ENCODE results near the gene CCDC14.
"Not testable (repeated sequence)": the region's sequence is repeated elsewhere in the genome, so short reads cannot be mapped to it uniquely, and the experiment has no call there.

Gene CCDC14

DNA sequence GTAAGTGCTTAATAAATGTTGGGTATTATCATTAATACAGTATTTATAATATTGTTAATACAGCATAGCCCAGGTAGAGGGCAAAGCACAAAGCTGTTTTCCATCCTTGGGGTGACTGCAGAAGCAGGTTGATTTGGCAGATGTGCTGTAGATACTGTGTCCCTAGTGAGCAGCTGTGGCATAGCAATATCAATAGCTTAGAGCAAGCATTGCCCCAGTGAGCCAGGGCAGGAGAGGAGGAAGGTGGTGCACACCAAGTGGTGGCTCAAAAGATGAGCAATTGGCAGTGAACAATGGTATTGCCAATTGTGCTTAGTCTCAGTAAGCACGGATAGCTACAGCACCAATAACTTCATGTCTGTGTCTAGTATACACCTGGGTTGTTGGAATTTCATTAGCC lies 5.8 kb upstream of the CCDC14 start:
- not testable (repeated sequence) for DNase-seq

DNA sequence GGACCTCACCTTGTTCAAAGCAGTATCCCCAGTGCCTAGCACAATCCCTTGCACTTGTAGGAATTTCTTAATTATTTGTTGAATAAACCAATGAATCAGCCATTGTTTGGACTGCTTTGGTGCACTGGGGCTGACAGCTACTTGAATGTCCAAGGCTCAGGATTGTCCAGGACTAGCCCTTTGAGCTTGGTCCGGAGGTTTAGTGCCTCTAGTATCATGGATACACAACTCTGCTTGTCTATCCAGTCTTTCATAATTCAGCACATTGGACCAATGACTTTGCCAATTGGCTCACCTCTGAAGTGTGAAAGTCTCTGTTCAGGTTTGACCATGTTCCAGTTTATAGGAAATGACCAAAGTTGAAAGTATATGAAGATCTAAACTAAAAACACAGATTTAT lies 3.8 kb upstream of the CCDC14 start:
- DNase-seq: not testable (repeated sequence)

DNA sequence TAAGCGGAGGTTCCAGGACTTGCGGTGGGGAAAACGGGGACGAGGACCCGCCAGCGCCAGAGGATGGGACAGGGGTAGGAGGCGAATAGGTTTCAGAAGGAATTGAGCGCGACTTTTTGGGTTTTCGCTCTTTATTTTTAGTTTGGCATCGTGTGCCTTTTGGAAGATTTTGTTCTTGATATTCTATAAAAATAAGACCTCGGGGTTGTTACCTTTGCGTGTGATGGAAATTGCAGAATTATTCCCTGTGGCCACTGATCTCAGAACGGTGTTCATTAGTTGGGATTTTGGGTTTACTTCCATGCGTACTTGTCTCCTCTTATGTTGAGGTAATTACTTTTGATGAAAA lies 453 bp upstream of the CCDC14 start:
- DNase-seq: no peak

- DNase-seq: no peak
Observed at GRCh38 chr3:123953735-123954134, 7.3 kb downstream of the CCDC14 start.

GRCh38 chr3:123952844-123953520 lies 8.0 kb downstream of the CCDC14 start:
- no peak for DNase-seq

DNA sequence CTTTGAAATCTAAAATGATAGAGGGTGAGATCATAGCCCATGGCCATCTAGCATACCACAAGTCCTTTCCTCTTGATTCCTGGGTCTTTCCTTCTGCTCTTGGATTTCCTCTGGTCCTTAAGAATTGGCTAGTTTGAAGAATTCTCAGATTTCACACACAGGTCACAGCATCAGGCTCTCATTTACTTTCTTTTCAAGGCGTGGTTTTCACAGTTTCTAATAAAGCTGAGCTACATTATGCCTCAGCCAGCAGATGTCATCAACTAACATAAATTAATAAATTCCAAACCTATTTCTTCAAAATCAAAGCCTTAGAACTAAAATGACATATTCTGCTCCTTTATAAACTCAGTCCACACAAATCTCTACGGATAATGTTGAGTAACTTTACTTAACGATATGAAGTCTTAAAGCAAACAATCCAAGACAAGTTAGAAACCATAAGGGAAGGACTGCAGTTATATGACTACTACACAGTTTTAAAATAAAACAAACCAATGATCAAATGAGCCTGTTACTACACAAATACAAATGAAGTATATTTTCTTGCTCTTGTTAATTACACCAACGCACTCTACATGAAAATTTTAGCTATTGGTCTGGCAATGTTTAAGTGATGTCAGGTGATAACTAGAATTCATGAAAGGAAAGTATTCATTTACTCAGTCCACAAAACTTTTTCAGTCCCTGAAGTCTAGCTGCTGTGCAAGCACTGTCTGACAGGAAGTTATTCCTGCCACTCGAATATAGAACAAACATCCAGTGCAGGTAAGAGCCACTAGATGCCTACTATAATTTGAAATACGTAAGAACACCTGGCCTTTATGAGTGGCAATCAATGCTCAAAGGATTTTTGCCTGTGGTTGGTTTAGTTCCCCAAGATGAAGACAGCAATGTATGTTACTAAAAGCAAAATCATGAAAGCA lies 9.2 kb downstream of the CCDC14 start:
- no peak for DNase-seq

DNA sequence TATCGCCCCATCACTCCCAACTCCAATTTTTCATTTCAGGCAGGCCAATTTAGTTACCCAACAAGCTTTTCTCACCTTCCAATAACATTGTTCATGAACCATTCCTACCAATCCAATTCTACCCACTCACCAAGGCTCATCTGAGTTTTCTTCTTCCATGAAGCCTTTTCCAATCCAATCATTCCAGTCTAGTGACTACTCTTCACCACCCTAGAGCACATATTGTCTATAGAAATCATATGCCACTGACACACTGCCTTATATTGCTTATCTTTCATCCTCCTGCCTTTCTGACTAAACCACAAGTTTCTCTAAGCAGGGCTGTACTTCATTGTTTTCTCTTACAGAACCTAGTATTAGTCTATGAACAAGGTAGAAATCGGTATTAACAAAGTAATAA lies 11.4 kb downstream of the CCDC14 start:
- no peak for DNase-seq

DNA sequence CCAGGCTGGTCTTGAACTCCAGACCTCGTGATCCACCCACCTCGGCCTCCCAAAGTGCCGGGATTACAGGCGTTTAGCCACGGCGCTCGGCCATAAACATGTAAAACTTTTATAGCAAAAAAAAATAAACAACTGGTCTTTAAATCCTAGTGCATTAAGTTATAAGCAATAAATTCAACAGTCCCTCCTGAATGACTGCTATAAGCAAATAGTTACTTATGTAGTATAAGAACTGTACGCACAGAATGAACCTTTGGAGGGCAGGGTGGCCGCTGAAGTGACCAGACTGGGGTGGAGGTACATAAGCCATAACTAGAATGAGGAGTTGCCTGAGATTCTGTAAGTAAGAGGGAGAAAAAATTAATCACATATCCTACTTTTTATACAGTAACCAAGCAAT lies 12.6 kb downstream of the CCDC14 start:
- no peak for DNase-seq

- no peak for DNase-seq
Observed at GRCh38 chr3:123947482-123947881, 13.5 kb downstream of the CCDC14 start.

- no peak for DNase-seq
Observed at GRCh38 chr3:123941542-123941941, 19.5 kb downstream of the CCDC14 start.

DNA sequence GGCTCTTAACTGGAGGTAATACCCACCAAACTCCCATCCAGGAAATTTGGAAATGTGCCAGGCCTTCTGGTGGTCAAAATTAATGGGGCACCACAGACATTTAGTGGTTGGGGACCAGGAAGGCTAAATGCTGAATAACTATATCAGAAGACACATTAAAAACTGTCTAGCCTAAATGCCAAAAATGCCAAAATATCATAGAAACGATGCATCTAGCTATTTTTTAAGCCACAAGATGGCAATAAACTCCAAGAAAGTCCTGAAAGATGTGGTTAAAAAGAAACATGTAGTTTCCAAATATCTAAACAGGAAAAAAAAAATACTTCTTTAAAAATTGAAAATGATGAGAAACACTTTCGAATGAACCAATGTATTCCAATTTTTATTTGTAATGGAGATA lies 19.9 kb downstream of the CCDC14 start:
- DNase-seq: no peak

DNA sequence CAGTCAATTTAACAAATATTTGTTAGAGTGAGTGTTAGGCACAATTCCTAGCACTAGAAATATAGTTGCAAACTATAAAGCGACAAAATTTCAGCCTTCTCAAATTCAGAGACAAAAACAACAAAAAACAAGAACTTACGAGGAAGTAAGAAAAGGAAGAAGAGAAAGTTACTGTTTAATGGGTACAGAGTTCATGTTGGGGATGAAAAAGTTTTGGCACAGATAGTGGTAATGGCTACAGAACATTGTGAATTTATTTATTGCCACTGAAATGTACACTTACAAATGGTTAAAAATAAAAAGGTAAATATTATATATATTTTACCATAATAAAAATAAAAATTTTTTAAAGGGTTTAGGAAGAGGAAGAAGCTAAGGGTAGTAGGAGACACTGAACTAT lies 21.3 kb downstream of the CCDC14 start:
- no peak for DNase-seq

GRCh38 chr3:123936400-123936799 lies 24.6 kb downstream of the CCDC14 start:
- no peak for DNase-seq

DNA sequence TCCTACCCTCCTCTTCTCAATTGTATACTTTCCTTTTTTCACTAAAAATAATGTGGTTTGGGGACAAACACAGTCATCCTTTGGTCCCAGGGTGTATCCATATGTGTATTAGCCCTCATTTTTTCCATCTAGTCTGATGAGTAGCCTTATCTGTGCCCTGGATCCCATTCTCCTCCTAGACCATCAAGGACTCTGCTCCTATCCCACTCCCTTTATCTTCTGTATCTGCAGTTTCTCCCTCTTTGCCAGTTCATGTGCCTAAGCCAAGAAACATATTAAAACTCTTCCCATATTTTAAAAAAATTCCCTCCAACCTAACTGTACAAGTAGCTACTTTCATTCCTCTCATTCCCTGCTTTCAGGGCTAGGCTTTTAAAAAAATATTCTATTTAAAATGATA lies 25.2 kb downstream of the CCDC14 start:
- no peak for DNase-seq

- DNase-seq: no peak
Observed at GRCh38 chr3:123934250-123934649, 26.8 kb downstream of the CCDC14 start.

DNA sequence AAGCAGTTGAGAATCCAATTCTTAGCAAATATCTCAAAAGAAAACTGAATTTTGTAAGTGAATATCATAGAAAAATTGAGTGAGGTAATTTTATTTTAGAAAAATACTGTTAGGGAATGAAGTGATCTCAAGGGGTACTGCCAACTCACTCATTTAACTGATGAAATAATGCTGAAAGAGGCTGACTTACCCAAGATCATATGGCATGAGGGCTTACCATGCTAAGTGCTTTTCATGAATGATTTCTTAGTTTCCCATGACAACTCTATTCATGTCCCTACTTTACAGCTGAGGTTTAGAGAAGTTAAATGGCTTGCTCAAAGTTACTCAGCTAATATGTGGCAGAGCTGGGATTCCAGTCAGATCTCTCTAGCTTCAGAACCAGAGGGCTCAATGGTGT lies 30.6 kb downstream of the CCDC14 start:
- no peak for DNase-seq

DNA sequence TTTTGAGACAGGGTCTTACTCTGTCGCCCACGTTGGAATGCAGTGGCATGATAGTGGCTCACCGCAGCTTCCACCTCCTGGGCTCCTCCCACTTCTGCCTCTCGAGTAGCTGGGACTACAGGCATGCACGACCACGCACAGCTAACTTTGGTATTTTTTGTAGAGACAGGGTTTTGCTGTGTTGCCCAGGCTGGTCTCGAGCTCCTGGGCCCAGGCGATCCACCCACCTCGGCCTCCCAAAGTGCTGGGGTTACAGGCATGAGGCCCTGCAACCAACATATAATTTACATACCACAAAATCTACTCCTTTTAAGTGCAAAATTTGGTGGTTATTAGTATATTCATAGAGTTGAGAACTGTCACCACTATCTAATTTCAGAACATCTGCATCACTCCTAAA lies 31.7 kb downstream of the CCDC14 start:
- no peak for DNase-seq

GRCh38 chr3:123926396-123926795 lies 34.6 kb downstream of the CCDC14 start:
- no peak for DNase-seq

- no peak for DNase-seq
Observed at GRCh38 chr3:123920868-123921267, 40.2 kb downstream of the CCDC14 start.

DNA sequence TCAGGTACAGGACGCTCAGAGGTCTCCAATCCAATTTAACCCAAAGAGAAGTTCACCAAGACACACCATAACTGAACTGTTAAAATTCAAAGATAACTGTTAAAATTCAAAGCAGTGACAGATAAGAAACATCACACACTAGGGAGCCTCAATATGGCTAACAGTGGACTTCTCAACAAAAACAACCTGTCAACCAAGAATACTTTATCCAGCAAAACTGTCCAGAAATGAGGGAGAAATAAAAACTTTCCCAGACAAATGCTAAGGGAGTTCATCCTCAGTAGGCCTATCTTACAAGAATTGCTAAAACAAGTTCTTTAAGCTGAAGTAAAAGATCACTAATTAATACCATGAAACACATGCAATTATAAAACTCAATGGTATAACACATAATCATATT lies 40.6 kb downstream of the CCDC14 start:
- DNase-seq: no peak

DNA sequence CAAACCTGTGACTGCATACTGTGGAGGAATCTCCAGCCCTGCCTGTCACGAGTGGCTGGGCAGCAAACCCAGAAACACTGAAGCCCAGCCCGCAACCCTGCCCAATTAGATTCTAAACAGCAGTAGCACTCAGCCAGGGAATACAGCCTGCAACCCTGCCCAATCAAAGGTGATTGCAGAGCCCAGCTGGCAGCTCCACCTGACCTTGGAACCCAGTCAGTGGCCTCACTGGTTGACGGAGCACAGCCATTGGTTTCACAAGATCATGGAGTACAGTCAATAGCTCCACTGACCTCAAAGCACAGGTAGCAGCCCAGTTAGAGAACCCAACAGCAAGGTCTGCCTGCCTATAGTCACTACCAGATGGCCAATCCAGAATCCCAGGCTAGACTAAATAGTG lies 41.7 kb downstream of the CCDC14 start:
- no peak for DNase-seq

DNA sequence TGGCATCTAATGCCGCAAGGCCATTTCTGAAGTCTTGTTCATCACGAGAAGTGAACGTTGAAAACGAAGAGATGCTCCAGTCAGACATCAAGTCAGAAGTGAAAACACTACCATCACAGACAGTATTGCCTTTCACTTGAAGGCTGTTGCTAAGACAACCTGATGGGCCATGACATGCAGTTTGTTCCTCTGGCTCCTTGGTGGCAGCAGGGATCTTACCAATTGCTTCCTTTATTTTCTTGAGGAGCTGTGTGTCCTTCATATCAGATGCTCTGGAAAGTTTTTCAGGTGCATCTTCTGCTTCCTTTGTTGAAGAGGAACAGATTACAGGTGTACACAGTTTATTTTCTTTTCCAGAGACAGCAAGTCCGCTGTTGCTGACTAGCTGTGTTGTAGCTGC lies 46.2 kb downstream of the CCDC14 start:
- DNase-seq: no peak

- no peak for DNase-seq
Observed at GRCh38 chr3:123909785-123910184, 51.2 kb downstream of the CCDC14 start.

DNA sequence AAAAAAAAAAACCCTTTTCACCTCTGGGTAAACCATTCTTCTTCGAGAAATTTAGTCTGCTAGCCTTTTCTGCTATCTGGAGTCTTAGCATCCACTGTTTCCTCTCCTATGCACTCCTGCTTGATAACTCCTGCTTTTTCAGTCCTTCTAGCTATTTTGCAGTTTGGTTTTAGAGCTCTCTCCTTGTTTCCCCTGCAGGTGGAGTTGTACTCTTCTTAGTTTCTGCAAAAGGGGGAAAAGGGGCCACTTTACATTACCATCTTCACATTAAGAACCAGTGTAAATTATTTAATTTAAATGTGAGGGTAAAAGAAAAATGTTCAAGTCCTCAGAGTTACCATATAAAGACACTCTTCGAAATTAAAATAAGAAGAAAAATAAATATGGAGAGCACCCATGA lies 53.3 kb downstream of the CCDC14 start:
- no peak for DNase-seq

Data from effector CD8-positive, alpha-beta T cell (primary cell).